Thyroid gland (tissue), 4 donors: Measurements from ENCODE around the gene PABPC1L.
"Not testable (repeated sequence)": the region's sequence is repeated elsewhere in the genome, so short reads cannot be mapped to it uniquely, and the experiment has no call there.

Source experiments
- CTCF ChIP-seq, 6 experiments: fragments of 200-600 bp in 3 of 6; fragments of 450-650 bp in 3 of 6; sonication (generic) in 3 of 6; IDR thresholded peaks; one replicate each; pipeline ENCODE4 v1.5.1; 2016 to 2019; ENCODE audit warnings: antibody characterized with exemption in 6 of 6, mild to moderate bottlenecking in 2 of 6, inconsistent platforms in 1 of 6, moderate library complexity in 1 of 6
- POLR2A ChIP-seq, 2 donors: fragments of 450-650 bp; IDR thresholded peaks; one replicate each; pipeline ENCODE4 v1.6.1; 2017; ENCODE audit warnings: antibody characterized with exemption in 2 of 2, mild to moderate bottlenecking in 2 of 2, moderate library complexity in 1 of 2

DNA sequence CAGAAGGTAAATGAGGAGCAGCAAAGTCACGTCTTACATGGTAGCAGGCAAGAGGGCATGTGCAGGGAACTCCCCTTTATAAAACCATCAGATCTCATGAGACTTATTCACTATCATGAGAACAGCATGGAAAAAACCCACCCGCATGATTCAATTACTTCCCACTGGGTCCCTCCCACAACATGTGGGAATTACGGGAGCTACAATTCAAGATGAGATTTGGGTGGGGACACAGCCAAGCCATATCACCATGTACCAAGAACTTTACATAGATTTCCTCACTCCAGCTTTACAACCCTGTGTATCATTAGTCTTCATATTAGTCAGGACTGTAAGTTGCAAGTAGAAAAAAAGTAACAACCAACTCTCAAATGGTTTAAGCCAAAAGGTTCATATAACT, 45.4 kb upstream of the PABPC1L start:
- not testable (repeated sequence) for TF ChIP-seq CTCF, POLR2A (IDR thresholded peaks at IDR 0.05)
